Fibroblast of lung (primary cell): ENCODE measurements around the gene SGCA. TPM values are rescaled to one million over a fixed set of nuclear protein-coding genes. Genes with fewer than 3 reads are reported as not detected.

Source experiments
- DNase-seq, 2 donors: peaks; one replicate each; pipeline versions ENCODE4 v3.0.0 to v3.0.0-alpha.2; 2010; ENCODE audit warnings: low read depth in 2 of 2
- H2AFZ ChIP-seq: 2 replicates; pipeline ENCODE4 v1.5.1; 2012; ENCODE audit warnings: low read length, control low read depth, inconsistent platforms
- H3K27ac ChIP-seq: 2 replicates; pipeline ENCODE4 v1.5.1; 2011; ENCODE audit warnings: low read length, control low read depth; ENCODE audit not compliant: insufficient read depth
- H3K27me3 ChIP-seq: 2 replicates; pipeline ENCODE4 v1.5.1; 2011; ENCODE audit warnings: mild to moderate bottlenecking, low read length; ENCODE audit not compliant: control insufficient read depth, insufficient read depth
- H3K36me3 ChIP-seq: 2 replicates; pipeline ENCODE4 v1.5.1; 2011; ENCODE audit warnings: low read length; ENCODE audit not compliant: control insufficient read depth, insufficient read depth
- H3K4me1 ChIP-seq: 2 replicates; pipeline ENCODE4 v1.5.1; 2011; ENCODE audit warnings: low read length; ENCODE audit not compliant: control insufficient read depth, insufficient read depth; ENCODE audit errors: extremely low read depth
- H3K4me2 ChIP-seq: 2 replicates; pipeline ENCODE4 v1.5.1; 2011; ENCODE audit warnings: low read length, control low read depth; ENCODE audit not compliant: insufficient read depth; ENCODE audit errors: extremely low read depth
- H3K4me3 ChIP-seq, 4 experiments: fragments of 200-600 bp in 1 of 4; sonication (generic) in 1 of 4; replicated peaks in 1 of 4; 2 replicates each; pipeline ENCODE4 v1.5.1; 2011 to 2016; ENCODE audit warnings: low read length in 4 of 4, low read depth in 3 of 4, mild to moderate bottlenecking in 3 of 4, control low read depth in 2 of 4, inconsistent platforms in 1 of 4, mixed read lengths in 1 of 4; ENCODE audit not compliant: insufficient read depth in 1 of 4; ENCODE audit errors: control extremely low read depth in 1 of 4
- H3K79me2 ChIP-seq: 2 replicates; pipeline ENCODE4 v1.5.1; 2012; ENCODE audit warnings: mild to moderate bottlenecking, low read length, inconsistent platforms; ENCODE audit not compliant: control insufficient read depth, insufficient read depth
- H3K9ac ChIP-seq: 2 replicates; pipeline ENCODE4 v1.5.1; 2011; ENCODE audit warnings: mild to moderate bottlenecking, low read length, control low read depth; ENCODE audit not compliant: insufficient read depth
- H3K9me3 ChIP-seq: 2 replicates; pipeline ENCODE4 v1.5.1; 2012; ENCODE audit warnings: low read depth, low read length; ENCODE audit not compliant: control insufficient read depth, insufficient read depth
- H4K20me1 ChIP-seq: 2 replicates; pipeline ENCODE4 v1.5.1; 2011; ENCODE audit warnings: low read length; ENCODE audit not compliant: control insufficient read depth, insufficient read depth; ENCODE audit errors: extremely low read depth
- CTCF ChIP-seq, 2 donors: IDR thresholded peaks in 1 of 2; conservative IDR thresholded peaks in 1 of 2; 1 replicate in 1 of 2; 2 replicates in 1 of 2; pipeline ENCODE4 v1.5.1; 2011 to 2012; ENCODE audit warnings: low read length in 2 of 2, control low read depth in 1 of 2, inconsistent platforms in 1 of 2, low read depth in 1 of 2, mild to moderate bottlenecking in 1 of 2
- EZH2 ChIP-seq: IDR thresholded peaks from 2 replicates; pipeline ENCODE4 v1.5.1; 2012; ENCODE audit warnings: low read length, control low read depth, mild to moderate bottlenecking; ENCODE audit errors: missing control alignments
- polyA plus RNA-seq, 2 donors: library from polyadenylated mRNA; depleted of rRNA in 1 of 2; stranded (reverse) in 1 of 2; unstranded in 1 of 2; fragments of >200 nt; gene quantifications; 2 replicates each; pipeline ENCODE4 v1.2.1, GENCODE V29; 2011 to 2012; ENCODE audit warnings: missing spikeins in 1 of 2
- total RNA-seq: library from RNA; depleted of rRNA; stranded (reverse); fragments of >200 nt; gene quantifications from 2 replicates; pipeline ENCODE4 v1.2.1, GENCODE V29; 2014

SGCA gene
- total and polyA plus RNA-seq, 2 donors (not counting 1 experiment from before 2014, with no cell fraction given), result 1.6 to 4.3 TPM

DNA sequence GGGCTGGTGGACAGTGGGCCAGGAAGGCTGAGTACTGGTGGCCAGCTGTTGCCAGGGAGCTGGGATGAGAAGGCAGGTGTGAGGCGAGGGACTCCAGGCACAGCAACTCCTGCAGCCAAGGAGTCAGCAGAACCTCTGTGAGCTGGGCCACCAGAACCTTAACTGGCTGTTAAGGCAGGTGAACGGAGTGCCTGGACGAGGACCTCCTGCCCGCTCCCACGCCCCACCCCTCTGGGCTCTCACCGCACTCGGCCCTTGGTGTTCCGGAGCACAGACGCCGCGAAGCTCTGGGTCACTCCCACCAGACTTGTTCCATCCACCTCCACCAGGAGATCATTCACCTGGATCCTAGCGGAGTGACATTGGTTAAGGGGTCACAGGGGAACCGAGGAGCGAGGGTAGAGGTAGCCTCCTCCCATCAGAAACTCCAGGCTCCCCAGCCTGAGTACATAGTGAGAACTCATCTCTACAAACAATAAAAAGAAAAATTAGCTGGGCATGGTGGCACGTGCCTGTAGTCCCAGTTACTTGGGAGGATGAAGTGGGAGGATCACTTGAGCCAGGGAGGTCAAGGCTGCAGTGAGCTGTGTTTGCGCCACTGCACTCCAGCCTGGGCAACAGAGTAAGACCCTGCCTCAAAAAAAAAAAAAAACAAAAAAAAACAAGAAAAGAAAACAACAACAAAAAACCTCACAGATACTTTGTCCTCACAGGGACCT is 24.6 kb upstream of the SGCA start:
- H3K4me1 ChIP-seq, result peaks cover 12% of the 10 kb centered on the region
- no peak overlapping the region for H3K27ac ChIP-seq
- no peak overlapping the region for H3K9ac ChIP-seq
- peaks cover 56% of the 10 kb centered on the region for H3K36me3 ChIP-seq
- H2AFZ ChIP-seq, result no peak overlapping the region
- no peaks in the 10 kb centered on the region for H4K20me1 ChIP-seq
- no peaks in the 10 kb centered on the region for H3K9me3 ChIP-seq
- DNase-seq, result no peak
- H3K27me3 ChIP-seq, result no peaks in the 10 kb centered on the region
- no peak overlapping the region for H3K4me2 ChIP-seq
- H3K4me3 ChIP-seq, result no peak overlapping the region
- H3K79me2 ChIP-seq, result peaks cover 40% of the 10 kb centered on the region
- no peak for TF ChIP-seq EZH2
- no peak for TF ChIP-seq CTCF (conservative IDR thresholded peaks at IDR 0.05 in 1 of 2, IDR thresholded peaks at IDR 0.05 in 1 of 2; ENCODE audit: low read depth in 1 of 2, low read length in 2 of 2)

DNA sequence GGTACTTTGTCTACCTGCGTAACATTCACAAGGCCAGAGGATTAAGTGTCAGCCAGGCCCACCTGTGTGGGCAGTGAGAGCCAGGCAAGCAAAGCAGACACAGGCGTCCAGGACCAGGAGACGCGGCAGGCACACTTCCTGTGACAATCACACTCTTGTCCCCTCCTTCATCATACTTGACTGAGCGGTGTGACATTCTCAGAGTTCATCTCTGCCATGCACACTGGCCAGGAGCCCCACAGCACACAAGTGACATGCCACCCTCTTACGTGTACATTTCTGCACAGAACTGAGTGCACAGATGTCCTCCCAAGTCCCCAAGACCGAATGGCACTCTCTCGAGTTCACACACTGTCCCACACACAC is 24.1 kb upstream of the SGCA start:
- Histone ChIP-seq H3K9ac (no peak overlapping the region), H3K79me2 (peaks cover 45% of the 10 kb centered on the region), H3K9me3 (no peaks in the 10 kb centered on the region), H3K4me2 (no peak overlapping the region), H3K4me1 (peaks cover 17% of the 10 kb centered on the region), H4K20me1 (no peaks in the 10 kb centered on the region), H2AFZ (no peak overlapping the region), H3K4me3 (no peak overlapping the region), H3K27me3 (no peaks in the 10 kb centered on the region), H3K36me3 (peaks cover 59% of the 10 kb centered on the region), H3K27ac (no peak overlapping the region)
- DNase-seq, result no peak
- no peak for TF ChIP-seq EZH2
- no peak for TF ChIP-seq CTCF (conservative IDR thresholded peaks at IDR 0.05 in 1 of 2, IDR thresholded peaks at IDR 0.05 in 1 of 2; ENCODE audit: low read depth in 1 of 2, low read length in 2 of 2)

GRCh38 chr17:50143461-50144176 is 22.2 kb upstream of the SGCA start:
- Histone ChIP-seq H3K4me3 (no peak overlapping the region), H3K27me3 (no peaks in the 10 kb centered on the region), H3K9ac (no peak overlapping the region), H3K79me2 (peaks cover 64% of the 10 kb centered on the region), H3K9me3 (no peaks in the 10 kb centered on the region), H3K27ac (no peak overlapping the region), H2AFZ (no peak overlapping the region), H3K4me2 (no peak overlapping the region), H4K20me1 (no peaks in the 10 kb centered on the region), H3K4me1 (peaks cover 22% of the 10 kb centered on the region), H3K36me3 (peaks cover 45% of the 10 kb centered on the region)
- no peak for DNase-seq
- TF ChIP-seq CTCF (conservative IDR thresholded peaks at IDR 0.05 in 1 of 2, IDR thresholded peaks at IDR 0.05 in 1 of 2; ENCODE audit: low read depth in 1 of 2, low read length in 2 of 2), result no peak
- no peak for TF ChIP-seq EZH2
